Stomach (tissue), 9 donors: ENCODE results near the gene SEC62. TPM values are rescaled to one million over a fixed set of nuclear protein-coding genes. Genes with fewer than 3 reads are reported as not detected.
"Not testable (repeated sequence)": the region's sequence is repeated elsewhere in the genome, so short reads cannot be mapped to it uniquely, and the experiment has no call there.

Experiments
- DNase-seq, 2 donors: peaks; one replicate each; pipeline versions ENCODE4 v3.0.0 to v3.0.0-alpha.2; 2013 to 2019
- H3K27ac ChIP-seq, 5 donors: fragments of 200-600 bp in 4 of 5; sonication (generic) in 4 of 5; one replicate each; pipeline ENCODE4 v1.5.1; 2013 to 2019; ENCODE audit warnings: mild to moderate bottlenecking in 1 of 5, moderate library complexity in 1 of 5
- H3K27me3 ChIP-seq, 3 donors: fragments of 200-600 bp; sonication (generic); one replicate each; pipeline ENCODE4 v1.5.1; 2017 to 2019; ENCODE audit warnings: mixed run types in 1 of 3
- H3K36me3 ChIP-seq, 4 donors: fragments of 200-600 bp; sonication (generic); 1 replicate in 3 of 4; 2 replicates in 1 of 4; pipeline ENCODE4 v1.5.1; 2016 to 2019
- H3K4me1 ChIP-seq, 4 donors: fragments of 200-600 bp; sonication (generic); one replicate each; pipeline ENCODE4 v1.5.1; 2016 to 2019
- H3K4me3 ChIP-seq, 4 donors: fragments of 200-600 bp; sonication (generic) in 3 of 4; one replicate each; pipeline ENCODE4 v1.5.1; 2016 to 2019; ENCODE audit warnings: mild to moderate bottlenecking in 1 of 4
- H3K9me3 ChIP-seq, 4 donors: fragments of 200-600 bp; sonication (generic); one replicate each; pipeline ENCODE4 v1.5.1; 2016 to 2019
- CTCF ChIP-seq, 7 experiments: fragments of 450-650 bp in 4 of 7; fragments of 200-600 bp in 3 of 7; sonication (generic) in 3 of 7; IDR thresholded peaks; one replicate each; pipeline ENCODE4 v1.5.1; 2016 to 2019; ENCODE audit warnings: antibody characterized with exemption in 7 of 7, control low read depth in 2 of 7, mild to moderate bottlenecking in 1 of 7
- EP300 ChIP-seq: sonication (generic); formaldehyde crosslinking; IDR thresholded peaks from one replicate; pipeline ENCODE4 v1.6.1; 2017; ENCODE audit warnings: antibody characterized with exemption
- POLR2A ChIP-seq, 4 donors: fragments of 450-650 bp; IDR thresholded peaks; one replicate each; pipeline ENCODE4 v1.6.1; 2016; ENCODE audit warnings: antibody characterized with exemption in 4 of 4, control low read depth in 2 of 4, mild to moderate bottlenecking in 1 of 4, moderate library complexity in 1 of 4
- POLR2AphosphoS5 ChIP-seq, 3 donors: sonication (generic); formaldehyde crosslinking; IDR thresholded peaks; one replicate each; pipeline ENCODE4 v1.6.1; 2016; ENCODE audit warnings: antibody characterized with exemption in 3 of 3
- WGBS, 5 donors: extraction: QIAGEN DNeasy Blood & Tissue Kit in 3 of 5; methylation state at CpG; one replicate each; pipeline versions ENCODE4 v1.1.5 to v1.1.7; 2013 to 2018; 5-methylcytosine and 5-hydroxymethylcytosine counted together
- intact Hi-C: fragments of 100-400 bp; cut with DNase I; formaldehyde crosslinking; loops from one replicate; pipeline ENCODE4 v1.15.1; 2023; ENCODE audit warnings: low total_unique reads
- polyA plus RNA-seq, 3 donors: library from polyadenylated mRNA; stranded (reverse); fragments of 200-250 nt; gene quantifications; one replicate each; pipeline ENCODE4 v1.2.3, GENCODE V29; 2013
- total RNA-seq, 5 donors: library from RNA; depleted of rRNA; stranded (reverse); fragments of >200 nt; gene quantifications; one replicate each; pipeline versions ENCODE4 v1.1.0 to v1.2.3, GENCODE V29; 2014 to 2016
- donor health status: healthy with polysubstance abuse.
- donor health status: Bipolar disorder and iron deficiency.
- donor health status: healthy.

Gene SEC62
- total and polyA plus RNA-seq, 8 donors: 12.1 to 239 (median 51.1) TPM

DNA sequence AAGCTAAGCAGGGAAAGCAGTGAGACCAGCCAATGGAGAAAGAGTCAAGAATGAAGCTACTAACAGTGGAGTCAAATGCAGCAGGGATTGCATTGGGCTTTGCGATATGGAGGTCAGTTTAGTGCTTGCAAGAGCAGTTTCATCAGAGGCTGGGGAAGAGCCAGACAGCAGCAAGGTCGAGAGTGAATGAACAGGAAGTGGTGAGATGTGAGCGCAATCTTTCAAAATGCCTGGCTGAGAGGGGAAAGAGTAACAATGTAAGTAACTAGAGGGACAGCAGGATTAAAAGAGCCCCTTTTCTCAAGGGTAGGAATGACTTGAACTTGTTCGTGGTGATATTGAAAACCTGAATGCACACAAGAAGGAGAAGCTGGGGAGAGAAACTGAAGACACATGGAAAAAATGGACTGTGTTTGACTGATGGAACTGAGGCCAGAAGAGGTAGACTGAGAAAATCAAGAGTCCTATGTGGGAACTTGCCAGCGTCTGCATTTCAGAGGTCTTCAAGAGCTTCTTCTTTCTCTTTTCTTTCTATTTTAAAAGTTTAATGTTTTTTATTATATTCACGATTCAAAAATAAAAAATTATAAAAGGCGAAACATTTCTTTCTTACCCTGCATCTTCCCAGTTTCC is 40.5 kb downstream of the SEC62 start:
- peak in 1 of 2 donors; percentile 42 for DNase-seq
- WGBS, 5 donors: 58 to 78% (median 72%) methylated on average over 7 of the region's 7 CpGs
- Histone ChIP-seq H3K27ac (no peak overlapping the region), H3K27me3 (no peaks in the 10 kb centered on the region), H3K9me3 (no peaks in the 10 kb centered on the region), H3K36me3 (no peaks in the 10 kb centered on the region), H3K4me3 (no peak overlapping the region), H3K4me1 (peaks cover 0 to 28% (median 3%) of the 10 kb centered on the region in 4 donors)
- no peak for TF ChIP-seq POLR2AphosphoS5 (IDR thresholded peaks at IDR 0.05)
- no peak for TF ChIP-seq POLR2A (IDR thresholded peaks at IDR 0.05)
- no peak for TF ChIP-seq CTCF (IDR thresholded peaks at IDR 0.05)
- TF ChIP-seq EP300: no peak
- intact Hi-C loops: no loop called here

GRCh38 chr3:170010498-170010897 is 43.9 kb downstream of the SEC62 start:
- H3K4me1 ChIP-seq: peaks cover 0 to 11% (median 0%) of the 10 kb centered on the region in 4 donors
- H3K27me3 ChIP-seq: no peaks in the 10 kb centered on the region
- TF ChIP-seq CTCF (IDR thresholded peaks at IDR 0.05) (no peak), POLR2AphosphoS5 (IDR thresholded peaks at IDR 0.05) (no peak), EP300 (no peak), POLR2A (IDR thresholded peaks at IDR 0.05) (no peak)
- DNase-seq: no peak
- no peak overlapping the region for H3K4me3 ChIP-seq
- no peaks in the 10 kb centered on the region for H3K36me3 ChIP-seq
- H3K9me3 ChIP-seq: no peaks in the 10 kb centered on the region
- intact Hi-C loops: no loop called here
- no peak overlapping the region for H3K27ac ChIP-seq
- WGBS, 5 donors: 83 to 96% (median 94%) methylated on average over 4 of the region's 4 CpGs

GRCh38 chr3:170012683-170013400 is 46.2 kb downstream of the SEC62 start:
- WGBS, 5 donors: 24 to 39% (median 31%) methylated on average over 7 of the region's 7 CpGs

GRCh38 chr3:170016057-170016456 is 49.5 kb downstream of the SEC62 start:
- H3K27ac ChIP-seq: no peak overlapping the region
- DNase-seq: no peak
- peaks cover 0 to 12% (median 2%) of the 10 kb centered on the region in 4 donors for H3K4me1 ChIP-seq
- H3K9me3 ChIP-seq: no peaks in the 10 kb centered on the region
- 80 to 86% (median 84%) methylated on average over 3 of the region's 3 CpGs for WGBS, 5 donors
- no peaks in the 10 kb centered on the region for H3K27me3 ChIP-seq
- H3K4me3 ChIP-seq: no peak overlapping the region
- intact Hi-C loops: no loop called here
- no peak for TF ChIP-seq POLR2AphosphoS5 (IDR thresholded peaks at IDR 0.05)
- no peak for TF ChIP-seq EP300
- no peak for TF ChIP-seq POLR2A (IDR thresholded peaks at IDR 0.05)
- TF ChIP-seq CTCF (IDR thresholded peaks at IDR 0.05): no peak
- H3K36me3 ChIP-seq: no peaks in the 10 kb centered on the region

More at GRCh38 chr3:170012683-170013400, 46.2 kb downstream of the SEC62 start:
- Histone ChIP-seq H3K36me3 (no peaks in the 10 kb centered on the region), H3K27ac (peak overlapping the region in 4 of 5 donors; percentile 52 to 80 (median 66)), H3K4me1 (no peaks in the 10 kb centered on the region), H3K4me3 (peak overlapping the region in 2 of 4 donors; percentile 15 to 29), H3K9me3 (no peaks in the 10 kb centered on the region), H3K27me3 (no peaks in the 10 kb centered on the region)
- intact Hi-C loops: no loop called here
- peak in 1 of 2 donors; percentile 58 for DNase-seq
- TF ChIP-seq POLR2A (IDR thresholded peaks at IDR 0.05) (no peak), EP300 (no peak), POLR2AphosphoS5 (IDR thresholded peaks at IDR 0.05) (peak in 1 of 3 donors; percentile 29)

DNA sequence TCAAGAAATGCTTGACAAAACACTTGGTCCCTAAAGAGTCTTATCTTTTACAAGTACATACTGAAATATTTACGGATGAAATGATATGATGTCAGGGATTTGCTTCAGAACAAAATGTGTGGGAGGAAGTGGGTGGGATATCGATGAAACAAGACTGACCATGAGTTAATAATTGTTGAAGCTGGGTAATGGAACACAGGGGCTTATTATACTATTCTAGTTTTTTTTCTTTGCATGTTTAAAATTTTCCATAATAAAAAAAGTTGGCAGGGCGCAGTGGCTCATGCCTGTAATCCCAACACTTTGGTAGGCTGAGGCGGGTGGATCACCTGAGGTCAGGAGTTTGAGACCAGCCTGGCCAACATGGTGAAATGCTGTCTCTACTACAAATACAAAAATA is 52.7 kb downstream of the SEC62 start:
- intact Hi-C loops, H3K36me3 ChIP-seq, H3K4me3 ChIP-seq, H3K9me3 ChIP-seq, H3K27me3 ChIP-seq: not testable (repeated sequence)
- 36 to 66% (median 53%) methylated on average over 4 of the region's 4 CpGs for WGBS, 5 donors
- H3K27ac ChIP-seq: peak overlapping the region; percentile 27 to 78 (median 39)
- peaks cover 0 to 42% (median 10%) of the 10 kb centered on the region in 4 donors for H3K4me1 ChIP-seq
- DNase-seq: peak in 1 of 2 donors; percentile 44
